AG08396 (cell line): ENCODE results near the gene ZSCAN30.

Experiments used
- DNase-seq: peaks from one replicate; pipeline ENCODE4 v3.0.0; 2012; ENCODE audit warnings: low spot score, mixed read lengths

Gene ZSCAN30

DNA sequence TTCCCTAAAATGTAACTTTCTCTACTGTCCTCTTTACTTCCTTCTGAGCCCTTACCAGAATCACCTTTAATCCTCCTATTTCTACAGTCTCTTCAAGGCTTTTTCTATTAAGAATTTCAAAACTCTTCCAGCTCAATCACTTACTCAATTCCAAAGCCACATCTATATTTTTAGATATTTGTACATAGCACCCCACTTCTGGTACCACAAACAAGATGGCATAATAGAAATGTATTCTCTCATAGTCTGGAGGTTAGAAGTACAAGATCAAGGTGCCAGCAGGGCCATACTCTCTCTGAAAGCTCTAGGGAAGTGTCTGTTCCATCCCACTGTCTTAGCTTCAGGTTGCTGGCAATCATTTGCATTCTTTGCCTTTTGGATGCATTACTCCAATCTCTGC is 11.1 kb downstream of the ZSCAN30 start:
- DNase-seq: no peak

DNA sequence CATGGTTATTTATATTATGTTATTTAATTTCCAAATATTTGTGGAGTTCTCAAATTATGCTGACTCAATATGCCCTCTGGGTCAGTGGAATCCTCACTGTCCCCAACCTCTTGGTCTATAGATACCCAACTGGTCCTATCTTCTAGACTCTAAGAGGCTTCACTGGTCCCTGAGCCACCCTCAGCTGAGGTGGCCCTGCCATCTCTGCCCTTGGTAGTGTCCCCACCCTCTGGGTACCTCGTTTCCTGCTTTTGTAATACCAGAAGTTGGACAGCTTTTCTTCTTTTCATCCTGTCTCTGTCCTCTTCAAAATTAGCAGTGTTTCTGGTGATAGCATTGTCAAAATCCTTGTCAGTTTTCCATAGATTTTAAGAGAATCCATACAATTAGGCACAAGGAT is 11.9 kb downstream of the ZSCAN30 start:
- DNase-seq: no peak

DNA sequence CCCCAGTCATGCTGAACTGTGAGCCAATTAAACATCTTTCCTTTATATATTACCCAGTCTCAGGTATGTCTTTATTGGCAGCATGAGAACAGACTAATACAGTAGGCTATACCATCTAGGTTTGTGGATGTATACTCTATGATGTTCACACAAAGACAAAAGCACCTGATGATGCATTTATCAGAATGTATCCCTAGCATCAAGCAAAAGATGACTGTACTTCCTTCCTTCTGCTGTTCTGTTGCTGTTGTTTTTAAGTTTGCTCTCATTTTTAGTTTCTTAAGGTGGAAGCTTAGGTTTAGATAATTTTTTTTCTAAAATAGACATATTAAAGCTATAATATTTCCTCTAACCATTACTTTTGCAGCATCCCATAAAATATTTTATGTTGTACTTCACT is 12.4 kb downstream of the ZSCAN30 start:
- DNase-seq: no peak

DNA sequence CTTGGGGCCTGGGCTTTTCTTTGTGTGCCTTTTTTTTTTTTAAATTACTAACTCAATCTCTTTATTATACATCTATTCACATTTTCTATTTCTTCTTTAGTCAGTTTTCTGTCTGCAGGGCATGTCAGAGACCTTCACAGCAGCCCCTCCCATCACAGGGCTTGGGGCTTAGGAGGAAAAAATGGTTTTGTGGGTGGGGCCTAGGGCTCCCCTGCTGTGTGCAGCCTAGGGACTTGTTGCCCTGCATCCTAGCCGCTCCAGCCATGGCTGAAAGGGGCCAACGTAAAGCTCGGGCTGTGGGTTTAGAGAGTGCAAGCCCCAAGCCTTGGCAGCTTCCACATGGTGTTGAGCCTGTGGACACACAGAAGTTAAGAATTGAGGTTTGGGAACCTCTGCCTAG is 13.8 kb downstream of the ZSCAN30 start:
- DNase-seq: no peak

DNA sequence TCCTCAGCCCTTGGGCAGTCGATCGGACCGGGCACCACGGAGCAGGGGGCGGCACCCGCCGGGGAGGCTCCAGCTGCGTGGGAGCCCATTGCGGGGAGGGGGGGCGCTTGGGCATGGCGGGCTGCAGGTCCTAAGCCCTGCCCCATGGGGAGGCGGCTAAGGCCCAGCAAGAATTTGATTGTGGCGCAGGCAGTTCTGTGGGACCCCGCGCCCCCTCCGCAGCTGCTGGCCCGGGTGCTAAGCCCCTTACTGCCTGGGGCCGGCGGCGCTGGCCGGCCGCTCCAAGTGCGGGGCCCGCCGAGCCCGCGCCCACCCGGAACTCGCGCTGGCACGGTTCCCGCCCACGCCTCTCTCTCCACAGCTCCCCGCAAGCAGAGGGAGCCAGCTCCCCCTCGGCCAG is 18.4 kb downstream of the ZSCAN30 start:
- DNase-seq: no peak

DNA sequence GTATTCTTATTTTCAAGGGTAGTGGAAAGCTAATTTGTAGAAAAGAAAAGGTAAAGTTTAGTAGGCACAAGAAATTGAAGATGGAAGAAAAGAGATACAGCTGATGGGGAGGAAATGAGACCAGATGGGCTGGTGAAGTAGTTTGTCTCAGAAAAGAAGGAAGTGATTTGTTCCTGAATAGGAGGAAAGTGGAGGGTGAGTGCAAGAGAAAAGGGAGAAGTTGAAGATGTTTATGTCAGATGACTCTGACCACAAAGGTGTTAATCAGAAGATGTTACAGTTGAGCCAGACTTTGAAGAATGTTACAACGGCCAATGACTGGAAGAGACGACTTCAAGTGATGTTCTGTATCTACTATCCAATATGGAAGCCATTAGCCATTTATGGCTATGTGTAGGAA is 21.2 kb downstream of the ZSCAN30 start:
- DNase-seq: no peak

DNA sequence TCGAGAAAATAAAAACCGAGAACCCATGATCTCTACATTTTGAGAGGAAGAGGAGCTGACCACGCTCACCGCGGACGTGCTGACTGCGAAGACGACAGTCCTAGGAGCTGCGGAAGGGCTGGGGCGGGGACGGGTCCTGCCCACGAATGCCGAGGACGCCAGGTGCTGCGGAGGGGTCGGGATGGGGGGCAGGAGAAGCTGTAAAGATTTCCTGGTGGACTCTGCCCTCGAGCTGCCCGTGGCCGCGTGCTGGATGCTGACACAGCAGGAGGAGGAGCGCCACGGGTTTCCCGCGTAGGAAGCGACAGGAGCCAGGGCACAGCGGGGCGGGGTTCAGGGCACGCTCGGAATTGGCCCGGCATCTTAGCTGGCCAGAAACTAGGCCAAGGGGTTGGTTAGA is 22.2 kb downstream of the ZSCAN30 start:
- no peak for DNase-seq

DNA sequence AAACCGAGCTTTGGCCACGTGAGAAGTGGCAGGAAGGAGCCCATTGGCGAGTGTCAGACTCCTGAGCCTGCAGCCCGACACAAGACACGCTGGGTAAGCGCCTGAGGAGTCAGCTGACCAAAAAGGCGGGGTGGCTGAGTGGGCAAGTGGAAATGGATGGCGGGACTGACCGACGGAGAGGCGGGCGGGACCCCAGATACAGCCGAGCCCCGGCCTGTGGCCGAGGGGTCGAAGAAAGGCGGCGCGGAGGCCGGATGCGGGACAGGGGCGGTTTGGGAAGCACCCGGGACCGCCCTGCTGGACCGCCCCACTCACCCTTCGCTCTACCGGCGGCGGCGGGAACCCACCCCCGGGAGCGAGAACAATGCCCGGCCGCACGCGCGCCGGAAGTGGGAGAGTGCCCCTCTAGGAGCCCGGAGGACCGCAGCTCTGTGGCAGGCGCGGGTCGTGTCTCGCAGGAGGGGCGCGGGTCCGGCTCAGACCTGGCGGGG is 22.8 kb downstream of the ZSCAN30 start:
- no peak for DNase-seq

DNA sequence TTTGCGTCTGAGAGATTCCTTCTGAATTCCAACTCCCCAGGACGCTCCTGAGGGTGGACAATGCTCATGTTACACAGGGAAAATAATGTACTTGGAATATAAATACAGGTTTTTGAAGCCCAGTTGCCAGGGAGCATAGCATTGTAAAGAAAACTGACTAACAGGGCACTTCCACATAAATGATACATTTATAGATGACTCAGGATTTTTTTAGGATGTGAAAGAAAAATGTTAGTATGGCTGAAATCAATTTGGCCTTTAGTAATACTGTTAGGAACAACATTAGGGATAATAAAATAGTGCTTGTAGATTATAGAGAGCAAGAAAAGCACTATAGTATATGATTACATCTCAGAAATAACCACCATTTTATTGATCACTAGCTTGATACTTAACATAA is 25.6 kb downstream of the ZSCAN30 start:
- DNase-seq: no peak

DNA sequence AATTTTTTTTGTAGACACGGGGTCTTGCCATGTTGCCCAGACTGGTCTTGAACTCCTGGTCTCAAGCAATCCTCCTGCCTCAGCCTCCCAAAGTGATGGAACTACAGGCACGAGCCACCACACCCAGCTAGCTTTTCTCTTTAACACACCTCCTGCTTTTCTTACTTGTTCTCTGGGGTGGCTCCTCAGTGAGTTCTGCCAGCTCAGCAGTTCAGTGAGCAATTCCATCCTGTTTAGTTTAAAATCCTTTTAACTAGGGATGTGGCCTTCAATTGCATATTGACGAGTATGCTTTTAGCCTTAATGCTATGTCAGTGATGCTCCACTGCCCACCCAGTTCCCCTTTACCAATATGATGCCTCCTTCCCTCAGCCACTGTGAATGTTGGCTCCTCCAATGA is 33.1 kb downstream of the ZSCAN30 start:
- no peak for DNase-seq

DNA sequence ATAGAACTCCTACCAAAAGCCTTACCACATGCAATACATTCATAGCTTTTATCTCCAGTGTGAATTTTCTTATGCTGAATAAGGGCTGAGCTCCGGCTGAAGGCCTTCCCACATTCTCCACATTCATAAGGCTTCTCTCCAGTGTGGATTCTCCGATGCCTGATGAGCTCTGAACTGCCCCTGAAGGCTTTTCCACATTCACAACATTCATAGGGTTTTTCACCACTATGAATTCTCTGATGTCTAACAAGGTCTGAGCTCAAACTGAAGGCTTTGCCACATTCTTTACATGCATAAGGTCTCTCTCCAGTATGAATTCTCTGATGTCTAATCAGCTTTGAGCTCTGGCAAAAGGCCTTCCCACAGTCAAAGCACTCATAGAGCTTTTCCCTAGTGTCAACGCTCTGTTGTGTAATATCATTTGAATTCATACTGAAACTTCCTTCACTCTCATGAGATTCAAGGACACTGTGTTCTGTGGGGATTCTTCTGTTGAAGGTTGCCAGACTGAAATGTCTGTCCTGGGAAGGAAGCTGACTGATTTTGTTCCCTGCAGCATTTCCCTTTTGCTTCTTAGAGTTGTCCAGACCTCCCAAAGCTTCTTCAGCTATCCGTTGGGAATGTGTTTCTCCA is 36.3 kb downstream of the ZSCAN30 start:
- no peak for DNase-seq

DNA sequence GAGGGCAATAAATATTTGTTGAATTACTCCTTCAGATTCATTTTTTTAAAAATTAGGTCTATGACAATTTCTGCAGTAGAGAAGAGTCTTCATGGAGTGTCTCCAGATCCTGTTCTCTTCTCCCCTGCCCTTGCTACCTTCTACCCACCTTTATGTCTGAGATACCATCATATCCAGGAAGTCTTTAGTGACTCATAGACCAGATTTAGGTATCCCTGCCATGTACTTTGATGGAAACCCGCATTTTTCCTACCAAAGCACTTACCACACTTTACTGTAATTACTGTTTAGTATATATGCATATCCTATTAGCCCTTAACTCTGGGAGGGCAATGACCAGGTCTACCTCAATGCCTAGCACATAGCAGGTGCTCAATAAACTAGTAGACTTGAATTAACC is 37.6 kb downstream of the ZSCAN30 start:
- no peak for DNase-seq

DNA sequence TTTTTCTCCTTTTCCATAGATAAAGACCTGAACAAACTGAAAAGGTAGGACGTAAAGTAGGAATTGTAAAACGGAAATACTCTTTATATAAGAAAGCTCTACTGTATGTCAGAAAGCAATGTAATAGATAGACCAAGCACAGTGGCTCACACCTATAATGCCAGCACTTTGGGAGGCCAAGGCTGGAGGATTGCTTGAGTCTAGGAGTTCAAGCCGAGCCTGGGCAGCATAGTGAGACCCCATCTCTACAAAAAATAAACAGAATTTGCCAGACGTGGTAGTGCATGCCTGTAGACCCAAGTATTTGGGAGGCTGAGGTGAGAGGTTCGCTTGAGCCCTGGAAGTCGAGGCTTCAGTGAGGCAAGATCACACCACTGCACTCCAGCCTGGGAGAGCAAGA is 41.6 kb downstream of the ZSCAN30 start:
- no peak for DNase-seq

DNA sequence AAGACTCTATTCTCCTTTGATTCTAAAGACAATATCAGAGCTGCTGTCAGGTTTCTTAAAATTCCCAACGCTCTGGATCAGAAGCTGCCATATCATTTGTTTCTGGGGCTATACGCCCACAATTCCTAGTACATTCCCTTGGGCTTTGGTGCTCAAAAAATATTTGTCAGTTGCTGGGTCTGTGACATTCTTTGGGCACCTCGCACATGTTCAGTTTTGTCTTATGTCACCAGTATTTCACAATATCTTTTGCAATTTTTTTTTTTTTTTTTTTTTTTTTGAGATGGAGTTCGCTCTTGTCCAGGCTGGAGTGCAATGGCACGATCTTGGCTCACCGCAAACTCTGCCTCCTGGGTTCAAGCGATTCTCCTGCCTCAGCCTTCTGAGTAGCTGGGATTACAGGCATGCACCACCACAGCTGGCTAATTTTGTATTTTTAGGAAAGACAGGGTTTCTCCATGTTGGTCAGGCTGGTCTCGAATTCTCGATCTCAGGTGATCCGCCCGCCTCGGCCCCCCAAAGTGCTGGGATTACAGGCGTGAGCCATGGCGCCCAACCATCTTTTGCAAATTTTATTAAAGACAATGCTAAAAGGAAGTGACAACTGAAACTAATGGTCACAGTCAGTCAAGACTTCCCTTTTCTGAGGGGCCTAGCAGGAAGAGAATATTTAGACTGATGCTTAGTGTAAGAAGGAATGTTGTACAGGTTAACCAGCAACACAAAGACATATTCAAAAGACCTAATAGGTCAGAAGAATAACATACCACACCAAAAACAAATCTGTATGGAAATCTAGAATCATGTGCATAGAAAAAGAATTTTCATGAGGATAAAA is 42.4 kb downstream of the ZSCAN30 start:
- DNase-seq: no peak

DNA sequence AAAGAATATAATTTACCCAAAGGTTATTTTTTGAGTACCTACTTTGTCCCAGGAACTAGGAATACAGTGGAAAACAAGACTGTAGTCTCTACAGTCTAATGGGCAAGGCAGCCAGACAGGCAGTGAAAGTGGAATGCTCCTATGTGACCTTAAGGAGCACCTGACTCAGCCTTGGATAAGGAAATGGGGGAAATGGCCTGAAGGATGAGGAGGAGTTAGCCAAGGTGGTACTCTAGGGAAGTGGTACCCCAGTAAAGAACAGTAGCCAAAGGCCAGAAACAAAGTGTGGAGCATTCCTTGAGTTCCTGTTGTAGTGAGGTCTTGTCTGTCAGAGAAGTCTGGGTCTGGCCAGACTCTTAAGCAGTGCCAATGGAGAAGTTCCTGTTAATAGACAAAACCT is 43.2 kb downstream of the ZSCAN30 start:
- DNase-seq: no peak

DNA sequence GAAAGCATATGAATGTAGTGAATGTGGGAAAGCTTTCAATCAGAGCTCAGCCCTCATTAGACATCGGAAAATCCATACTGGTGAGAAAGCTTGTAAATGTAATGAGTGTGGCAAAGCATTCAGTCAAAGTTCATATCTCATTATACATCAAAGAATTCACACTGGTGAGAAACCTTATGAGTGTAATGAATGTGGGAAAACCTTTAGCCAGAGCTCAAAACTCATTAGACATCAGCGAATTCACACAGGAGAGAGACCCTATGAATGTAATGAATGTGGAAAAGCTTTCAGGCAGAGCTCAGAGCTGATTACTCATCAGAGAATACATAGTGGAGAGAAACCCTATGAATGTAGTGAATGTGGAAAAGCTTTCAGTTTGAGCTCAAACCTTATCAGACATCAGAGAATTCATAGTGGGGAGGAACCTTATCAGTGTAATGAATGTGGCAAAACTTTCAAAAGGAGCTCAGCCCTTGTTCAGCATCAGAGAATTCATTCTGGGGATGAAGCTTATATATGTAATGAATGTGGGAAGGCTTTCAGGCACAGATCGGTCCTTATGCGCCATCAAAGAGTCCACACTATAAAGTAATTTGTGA is 44.2 kb downstream of the ZSCAN30 start:
- no peak for DNase-seq

DNA sequence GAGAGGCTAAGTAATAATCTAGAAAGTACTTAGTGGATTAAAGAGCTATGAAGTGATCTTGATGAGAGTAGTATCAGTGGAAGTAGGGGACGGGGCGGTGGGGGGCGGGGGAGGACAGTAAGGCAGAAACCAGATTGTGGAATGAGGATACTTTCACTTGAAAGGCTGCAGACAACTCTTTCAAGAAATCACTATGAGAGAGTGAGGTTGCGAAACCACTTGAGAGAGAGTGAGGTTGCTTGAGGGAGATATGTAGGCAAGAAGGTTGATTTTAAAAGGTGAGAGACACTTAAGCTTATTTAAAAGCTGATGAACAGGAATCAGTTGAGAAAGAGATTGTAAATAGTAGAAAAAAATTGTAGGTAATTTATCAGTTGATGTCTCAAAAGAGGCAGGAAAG is 45.4 kb downstream of the ZSCAN30 start:
- DNase-seq: no peak

DNA sequence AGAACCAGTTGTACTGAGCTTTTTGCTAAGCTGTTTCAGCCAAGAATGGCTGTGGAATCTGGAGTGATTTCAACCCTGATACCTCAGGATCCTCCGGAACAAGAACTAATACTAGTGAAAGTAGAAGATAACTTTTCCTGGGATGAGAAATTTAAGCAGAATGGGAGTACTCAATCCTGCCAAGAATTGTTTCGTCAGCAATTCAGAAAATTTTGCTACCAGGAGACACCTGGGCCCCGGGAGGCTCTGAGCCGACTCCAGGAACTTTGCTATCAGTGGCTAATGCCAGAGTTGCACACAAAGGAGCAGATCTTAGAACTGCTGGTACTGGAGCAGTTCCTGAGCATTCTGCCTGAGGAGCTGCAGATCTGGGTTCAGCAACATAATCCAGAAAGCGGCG is 47.6 kb downstream of the ZSCAN30 start:
- no peak for DNase-seq

DNA sequence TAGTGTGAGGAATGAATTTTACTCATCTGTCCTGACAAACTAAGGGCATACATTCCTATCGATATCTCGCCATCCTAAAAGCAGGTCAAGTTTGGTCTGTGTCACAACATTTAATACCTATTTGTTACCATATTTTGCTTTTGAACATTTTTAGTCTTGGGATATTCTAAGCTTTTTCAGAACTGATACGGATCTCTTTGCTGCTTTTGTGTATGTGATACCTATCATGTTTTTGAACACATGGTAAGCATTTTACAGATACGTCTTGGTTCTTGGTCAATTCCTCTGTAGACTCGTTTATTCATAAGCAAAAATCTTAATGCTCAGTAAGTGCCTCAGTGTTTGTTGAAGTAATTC is 48.6 kb downstream of the ZSCAN30 start:
- DNase-seq: no peak

DNA sequence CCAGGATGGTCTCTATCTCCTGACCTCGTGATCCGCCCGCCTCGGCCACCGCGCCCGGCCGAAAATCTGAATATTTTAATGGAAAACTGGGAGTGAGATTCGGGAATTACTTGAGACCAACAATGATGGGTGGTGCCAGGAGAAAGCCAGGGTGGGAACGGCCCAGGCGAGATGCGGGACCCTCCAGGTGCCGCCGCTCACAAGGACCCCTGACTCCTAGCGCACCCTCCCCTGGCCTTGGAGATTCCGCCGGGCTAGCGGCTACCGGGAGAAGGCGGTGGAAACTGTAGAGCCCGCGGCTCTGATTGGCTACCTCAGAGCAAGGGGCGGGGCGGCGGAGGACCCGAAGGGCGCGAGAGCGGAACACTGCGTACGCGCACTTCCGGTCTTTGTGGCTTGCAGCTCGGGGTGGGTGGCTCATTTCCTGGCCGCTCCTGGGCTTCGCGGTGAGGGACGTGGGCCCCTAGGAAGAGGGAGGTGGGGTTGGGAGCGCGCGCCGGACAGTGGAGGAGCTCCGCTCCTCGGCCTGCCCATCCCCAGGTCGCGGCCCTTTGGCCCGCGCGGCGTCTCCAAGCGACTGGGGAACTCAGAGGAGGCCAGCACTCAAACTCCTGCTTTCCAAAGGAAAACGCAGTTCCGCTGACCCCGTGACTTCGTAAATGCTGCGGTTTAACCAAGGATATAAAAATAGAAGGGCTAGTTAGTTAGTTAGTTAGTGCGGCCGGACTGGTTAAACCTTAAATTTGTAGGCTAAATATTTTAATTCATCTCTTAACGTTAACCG is 49.2 kb downstream of the ZSCAN30 start, which contains the start of gene ZNF397:
Gene ZNF397, plus strand, starts transcription at position 371 of the 784 bp plus-strand sequence. CDS start 1,437 bp downstream, outside the sequence.
- peak; percentile 98 for DNase-seq

DNA sequence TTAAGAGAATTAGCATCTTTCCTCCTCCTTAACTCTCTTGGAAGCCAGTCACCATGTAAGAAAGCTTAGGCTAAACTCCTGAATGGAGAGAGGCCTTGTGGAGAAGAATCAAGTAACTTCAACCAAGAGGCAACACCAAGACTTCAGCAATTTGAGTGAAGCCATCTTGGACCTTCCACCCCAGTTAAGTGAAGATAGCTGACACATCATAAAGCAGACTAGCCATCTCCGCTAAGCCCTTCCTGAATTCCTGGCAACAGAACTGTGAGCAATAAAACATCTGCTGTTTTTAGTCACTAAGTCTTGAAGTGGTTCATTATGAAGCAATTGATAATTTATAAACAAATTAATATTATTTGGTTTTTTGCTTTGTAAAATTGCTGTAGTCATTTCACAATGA is 50.7 kb downstream of the ZSCAN30 start:
- no peak for DNase-seq

DNA sequence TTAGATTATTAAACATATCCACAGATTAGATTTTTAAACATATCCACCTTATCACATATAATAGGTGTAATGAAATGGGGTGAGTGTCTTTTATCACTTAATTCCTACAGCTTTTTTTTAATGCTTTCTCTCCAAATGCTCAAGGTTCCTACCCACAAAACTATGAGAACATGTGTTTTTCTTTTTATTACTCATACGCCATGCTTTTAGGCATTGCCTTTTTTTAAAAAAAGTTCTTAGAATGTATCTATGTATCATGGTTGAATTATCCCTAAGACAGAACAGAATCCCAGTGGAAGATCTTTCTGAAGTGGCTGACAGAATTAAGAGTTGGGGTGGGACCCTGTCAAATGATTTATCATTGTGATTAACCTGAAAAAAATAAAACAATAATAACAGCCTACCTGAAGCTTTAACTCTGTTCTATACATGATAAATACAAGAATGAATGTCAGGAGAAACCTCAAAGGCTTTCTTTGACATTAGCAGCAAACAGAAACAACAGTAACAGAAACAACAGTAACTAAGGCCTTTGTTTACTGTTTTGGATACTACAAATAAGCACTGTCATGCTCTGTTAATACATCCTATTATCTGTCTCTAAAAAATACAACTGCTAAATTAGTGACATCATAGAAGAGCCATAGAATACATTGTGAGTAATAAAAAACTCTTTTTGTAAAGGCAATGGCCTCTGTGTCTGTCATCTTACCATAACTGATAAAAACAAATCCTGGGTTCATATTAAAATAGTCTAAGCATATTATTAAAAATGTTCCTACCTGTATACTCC is 53.3 kb downstream of the ZSCAN30 start:
- peak; percentile 8 for DNase-seq
